ENCODE measurements around the gene USP34.
"Not testable (repeated sequence)": the region's sequence is repeated elsewhere in the genome, so short reads cannot be mapped to it uniquely, and the experiment has no call there.

USP34 gene

GRCh38 chr2:61431345-61431744 lies 39.5 kb downstream of the USP34 start:
- DNase-seq (ENCODE audit: low read depth, low spot score) = no peak

GRCh38 chr2:61426267-61426897 lies 44.5 kb downstream of the USP34 start:
- no peak for DNase-seq (ENCODE audit: low read depth, low spot score)

GRCh38 chr2:61425605-61426155 lies 45.2 kb downstream of the USP34 start:
- DNase-seq (ENCODE audit: low read depth, low spot score) = no peak

GRCh38 chr2:61423714-61424113 lies 47.2 kb downstream of the USP34 start:
- DNase-seq (ENCODE audit: low read depth, low spot score) = no peak

- DNase-seq (ENCODE audit: low read depth, low spot score) = no peak
Observed at GRCh38 chr2:61421611-61422010, 49.3 kb downstream of the USP34 start.

GRCh38 chr2:61420991-61421544 lies 49.8 kb downstream of the USP34 start:
- DNase-seq (ENCODE audit: low read depth, low spot score) = no peak

- no peak for DNase-seq (ENCODE audit: low read depth, low spot score)
Observed at GRCh38 chr2:61419570-61419969, 51.3 kb downstream of the USP34 start.

- DNase-seq (ENCODE audit: low read depth, low spot score) = no peak
Observed at GRCh38 chr2:61419129-61419528, 51.8 kb downstream of the USP34 start.

- no peak for DNase-seq (ENCODE audit: low read depth, low spot score)
Observed at GRCh38 chr2:61416871-61417645, 53.8 kb downstream of the USP34 start.

GRCh38 chr2:61415265-61415664 lies 55.6 kb downstream of the USP34 start:
- DNase-seq (ENCODE audit: low read depth, low spot score) = no peak

- no peak for DNase-seq (ENCODE audit: low read depth, low spot score)
Observed at GRCh38 chr2:61414674-61415073, 56.2 kb downstream of the USP34 start.

GRCh38 chr2:61411109-61411508 lies 59.8 kb downstream of the USP34 start:
- DNase-seq (ENCODE audit: low read depth, low spot score) = no peak

- DNase-seq (ENCODE audit: low read depth, low spot score) = no peak
Observed at GRCh38 chr2:61410185-61410584, 60.7 kb downstream of the USP34 start.

GRCh38 chr2:61405813-61406212 lies 65.1 kb downstream of the USP34 start:
- no peak for DNase-seq (ENCODE audit: low read depth, low spot score)

- DNase-seq (ENCODE audit: low read depth, low spot score) = no peak
Observed at GRCh38 chr2:61404438-61404837, 66.4 kb downstream of the USP34 start.

- DNase-seq (ENCODE audit: low read depth, low spot score) = no peak
Observed at GRCh38 chr2:61398413-61398812, 72.5 kb downstream of the USP34 start.

- DNase-seq (ENCODE audit: low read depth, low spot score) = no peak
Observed at GRCh38 chr2:61396005-61396404, 74.9 kb downstream of the USP34 start.

- DNase-seq (ENCODE audit: low read depth, low spot score) = not testable (repeated sequence)
Observed at GRCh38 chr2:61387588-61387987, 83.3 kb downstream of the USP34 start.

- not testable (repeated sequence) for DNase-seq (ENCODE audit: low read depth, low spot score)
Observed at GRCh38 chr2:61380882-61381197, 90.0 kb downstream of the USP34 start.

- no peak for DNase-seq (ENCODE audit: low read depth, low spot score)
Observed at GRCh38 chr2:61380056-61380881, 90.6 kb downstream of the USP34 start.

- DNase-seq (ENCODE audit: low read depth, low spot score) = no peak
Observed at GRCh38 chr2:61379521-61379920, 91.4 kb downstream of the USP34 start.

GRCh38 chr2:61378281-61378680 lies 92.6 kb downstream of the USP34 start:
- DNase-seq (ENCODE audit: low read depth, low spot score) = no peak
